Measurements from ENCODE around the gene SFXN2. TPM values are rescaled to one million over a fixed set of nuclear protein-coding genes. Genes with fewer than 3 reads are reported as not detected.
"Not testable (repeated sequence)": the region's sequence is repeated elsewhere in the genome, so short reads cannot be mapped to it uniquely, and the experiment has no call there.

The SFXN2 gene
- total RNA-seq, 1 donor from 2014 or later = 4.2 TPM

GRCh38 chr10:102744374-102745051 lies 30.1 kb downstream of the SFXN2 start:
- H3K9me3 ChIP-seq (ENCODE audit: control insufficient read depth in 3 of 3, low read length in 3 of 3) = no peaks in the 10 kb centered on the region
- H3K4me3 ChIP-seq (ENCODE audit: low read length in 3 of 3) = peak overlapping the region; percentile 86 to 98 (median 94)
- H3K27ac ChIP-seq (ENCODE audit: low read depth, low read length) = peak overlapping the region; percentile 89
- no peaks in the 10 kb centered on the region for H3K27me3 ChIP-seq (ENCODE audit: control insufficient read depth in 3 of 3, insufficient read depth in 3 of 3, low read length in 3 of 3)
- peak overlapping the region; percentile 78 to 97 (median 93) for H3K9ac ChIP-seq (ENCODE audit: low read depth in 1 of 3, low read length in 3 of 3)
- H3K36me3 ChIP-seq (ENCODE audit: control insufficient read depth in 3 of 3, insufficient read depth in 3 of 3, low read length in 3 of 3) = no peaks in the 10 kb centered on the region
- peaks cover 19 to 24% (median 19%) of the 10 kb centered on the region in 3 donors for H3K4me1 ChIP-seq (ENCODE audit: control insufficient read depth in 3 of 3, insufficient read depth in 3 of 3, low read length in 3 of 3)

- Histone ChIP-seq H3K4me3 (ENCODE audit: low read length in 3 of 3) (peak overlapping the region in 2 of 3 donors; percentile 86 to 94), H3K9ac (ENCODE audit: low read depth in 1 of 3, low read length in 3 of 3) (peak overlapping the region in 2 of 3 donors; percentile 93 to 97), H3K27ac (ENCODE audit: low read depth, low read length) (peak overlapping the region; percentile 89), H3K9me3 (ENCODE audit: control insufficient read depth in 3 of 3, low read length in 3 of 3) (no peaks in the 10 kb centered on the region), H3K27me3 (ENCODE audit: control insufficient read depth in 3 of 3, insufficient read depth in 3 of 3, low read length in 3 of 3) (no peaks in the 10 kb centered on the region), H3K36me3 (ENCODE audit: control insufficient read depth in 3 of 3, insufficient read depth in 3 of 3, low read length in 3 of 3) (no peaks in the 10 kb centered on the region), H3K4me1 (ENCODE audit: control insufficient read depth in 3 of 3, insufficient read depth in 3 of 3, low read length in 3 of 3) (peaks cover 19 to 24% (median 19%) of the 10 kb centered on the region in 3 donors)
Observed at GRCh38 chr10:102745157-102745556, 30.7 kb downstream of the SFXN2 start.

- peak overlapping the region; percentile 91 for H3K27ac ChIP-seq (ENCODE audit: low read depth, low read length)
- peak overlapping the region; percentile 27 to 46 (median 36) for H3K4me3 ChIP-seq (ENCODE audit: low read length in 3 of 3)
- H3K9me3 ChIP-seq (ENCODE audit: control insufficient read depth in 3 of 3, low read length in 3 of 3) = no peaks in the 10 kb centered on the region
- H3K27me3 ChIP-seq (ENCODE audit: control insufficient read depth in 3 of 3, insufficient read depth in 3 of 3, low read length in 3 of 3) = no peaks in the 10 kb centered on the region
- peaks cover 17 to 21% (median 20%) of the 10 kb centered on the region in 3 donors for H3K4me1 ChIP-seq (ENCODE audit: control insufficient read depth in 3 of 3, insufficient read depth in 3 of 3, low read length in 3 of 3)
- H3K9ac ChIP-seq (ENCODE audit: low read depth in 1 of 3, low read length in 3 of 3) = peak overlapping the region; percentile 2 to 42 (median 5)
- no peaks in the 10 kb centered on the region for H3K36me3 ChIP-seq (ENCODE audit: control insufficient read depth in 3 of 3, insufficient read depth in 3 of 3, low read length in 3 of 3)
Observed at GRCh38 chr10:102752266-102752930, 38.0 kb downstream of the SFXN2 start.

- Histone ChIP-seq H3K4me1 (ENCODE audit: control insufficient read depth in 3 of 3, insufficient read depth in 3 of 3, low read length in 3 of 3) (peaks cover 17 to 21% (median 20%) of the 10 kb centered on the region in 3 donors), H3K36me3 (ENCODE audit: control insufficient read depth in 3 of 3, insufficient read depth in 3 of 3, low read length in 3 of 3) (no peaks in the 10 kb centered on the region), H3K9ac (ENCODE audit: low read depth in 1 of 3, low read length in 3 of 3) (peak overlapping the region in 2 of 3 donors; percentile 2 to 5), H3K9me3 (ENCODE audit: control insufficient read depth in 3 of 3, low read length in 3 of 3) (no peaks in the 10 kb centered on the region), H3K27ac (ENCODE audit: low read depth, low read length) (peak overlapping the region; percentile 91), H3K27me3 (ENCODE audit: control insufficient read depth in 3 of 3, insufficient read depth in 3 of 3, low read length in 3 of 3) (no peaks in the 10 kb centered on the region), H3K4me3 (ENCODE audit: low read length in 3 of 3) (peak overlapping the region; percentile 27 to 46 (median 36))
Observed at GRCh38 chr10:102752934-102753664, 38.7 kb downstream of the SFXN2 start.

- Histone ChIP-seq H3K9me3 (ENCODE audit: control insufficient read depth in 3 of 3, low read length in 3 of 3) (no peaks in the 10 kb centered on the region), H3K4me3 (ENCODE audit: low read length in 3 of 3) (no peak overlapping the region), H3K4me1 (ENCODE audit: control insufficient read depth in 3 of 3, insufficient read depth in 3 of 3, low read length in 3 of 3) (peaks cover 18 to 21% (median 20%) of the 10 kb centered on the region in 3 donors), H3K27ac (ENCODE audit: low read depth, low read length) (peak overlapping the region; percentile 91), H3K9ac (ENCODE audit: low read depth in 1 of 3, low read length in 3 of 3) (no peak overlapping the region), H3K27me3 (ENCODE audit: control insufficient read depth in 3 of 3, insufficient read depth in 3 of 3, low read length in 3 of 3) (no peaks in the 10 kb centered on the region), H3K36me3 (ENCODE audit: control insufficient read depth in 3 of 3, insufficient read depth in 3 of 3, low read length in 3 of 3) (no peaks in the 10 kb centered on the region)
Observed at GRCh38 chr10:102753718-102754117, 39.3 kb downstream of the SFXN2 start.

- no peaks in the 10 kb centered on the region for H3K36me3 ChIP-seq (ENCODE audit: control insufficient read depth in 3 of 3, insufficient read depth in 3 of 3, low read length in 3 of 3)
- H3K4me1 ChIP-seq (ENCODE audit: control insufficient read depth in 3 of 3, insufficient read depth in 3 of 3, low read length in 3 of 3) = peaks cover 14 to 15% (median 14%) of the 10 kb centered on the region in 3 donors
- H3K27me3 ChIP-seq (ENCODE audit: control insufficient read depth in 3 of 3, insufficient read depth in 3 of 3, low read length in 3 of 3) = no peaks in the 10 kb centered on the region
- no peak overlapping the region for H3K4me3 ChIP-seq (ENCODE audit: low read length in 3 of 3)
- no peak overlapping the region for H3K9ac ChIP-seq (ENCODE audit: low read depth in 1 of 3, low read length in 3 of 3)
- no peak overlapping the region for H3K27ac ChIP-seq (ENCODE audit: low read depth, low read length)
- no peaks in the 10 kb centered on the region for H3K9me3 ChIP-seq (ENCODE audit: control insufficient read depth in 3 of 3, low read length in 3 of 3)
Observed at GRCh38 chr10:102757323-102757722, 42.9 kb downstream of the SFXN2 start.

- H3K4me3 ChIP-seq (ENCODE audit: low read length in 3 of 3) = no peak overlapping the region
Observed at GRCh38 chr10:102758240-102758932, 44.0 kb downstream of the SFXN2 start.

GRCh38 chr10:102758933-102759262 lies 44.5 kb downstream of the SFXN2 start:
- not testable (repeated sequence) for H3K4me3 ChIP-seq (ENCODE audit: low read length in 3 of 3); H3K4me1 ChIP-seq (ENCODE audit: control insufficient read depth in 3 of 3, insufficient read depth in 3 of 3, low read length in 3 of 3); H3K9me3 ChIP-seq (ENCODE audit: control insufficient read depth in 3 of 3, low read length in 3 of 3); H3K27me3 ChIP-seq (ENCODE audit: control insufficient read depth in 3 of 3, insufficient read depth in 3 of 3, low read length in 3 of 3); H3K27ac ChIP-seq (ENCODE audit: low read depth, low read length); H3K36me3 ChIP-seq (ENCODE audit: control insufficient read depth in 3 of 3, insufficient read depth in 3 of 3, low read length in 3 of 3); H3K9ac ChIP-seq (ENCODE audit: low read depth in 1 of 3, low read length in 3 of 3)

More at GRCh38 chr10:102758240-102758932, 44.0 kb downstream of the SFXN2 start:
- H3K9me3 ChIP-seq (ENCODE audit: control insufficient read depth in 3 of 3, low read length in 3 of 3) = no peaks in the 10 kb centered on the region
- H3K27ac ChIP-seq (ENCODE audit: low read depth, low read length) = no peak overlapping the region
- no peaks in the 10 kb centered on the region for H3K27me3 ChIP-seq (ENCODE audit: control insufficient read depth in 3 of 3, insufficient read depth in 3 of 3, low read length in 3 of 3)
- H3K4me1 ChIP-seq (ENCODE audit: control insufficient read depth in 3 of 3, insufficient read depth in 3 of 3, low read length in 3 of 3) = peaks cover 3 to 7% (median 5%) of the 10 kb centered on the region in 3 donors
- H3K9ac ChIP-seq (ENCODE audit: low read depth in 1 of 3, low read length in 3 of 3) = no peak overlapping the region
- H3K36me3 ChIP-seq (ENCODE audit: control insufficient read depth in 3 of 3, insufficient read depth in 3 of 3, low read length in 3 of 3) = no peaks in the 10 kb centered on the region

- peaks cover 0 to 4% (median 0%) of the 10 kb centered on the region in 3 donors for H3K36me3 ChIP-seq (ENCODE audit: control insufficient read depth in 3 of 3, insufficient read depth in 3 of 3, low read length in 3 of 3)
- no peaks in the 10 kb centered on the region for H3K9me3 ChIP-seq (ENCODE audit: control insufficient read depth in 3 of 3, low read length in 3 of 3)
- H3K27ac ChIP-seq (ENCODE audit: low read depth, low read length) = no peak overlapping the region
- no peak overlapping the region for H3K9ac ChIP-seq (ENCODE audit: low read depth in 1 of 3, low read length in 3 of 3)
- no peak overlapping the region for H3K4me3 ChIP-seq (ENCODE audit: low read length in 3 of 3)
- peaks cover 5 to 10% (median 9%) of the 10 kb centered on the region in 3 donors for H3K4me1 ChIP-seq (ENCODE audit: control insufficient read depth in 3 of 3, insufficient read depth in 3 of 3, low read length in 3 of 3)
- no peaks in the 10 kb centered on the region for H3K27me3 ChIP-seq (ENCODE audit: control insufficient read depth in 3 of 3, insufficient read depth in 3 of 3, low read length in 3 of 3)
Observed at GRCh38 chr10:102759497-102760210, 45.2 kb downstream of the SFXN2 start.
